ENCODE measurements around the gene AKR1C3. TPM values are rescaled to one million over a fixed set of nuclear protein-coding genes. Genes with fewer than 3 reads are reported as not detected.

The AKR1C3 gene
- total RNA-seq, 1 experiment from 2014 or later, result not detected

DNA sequence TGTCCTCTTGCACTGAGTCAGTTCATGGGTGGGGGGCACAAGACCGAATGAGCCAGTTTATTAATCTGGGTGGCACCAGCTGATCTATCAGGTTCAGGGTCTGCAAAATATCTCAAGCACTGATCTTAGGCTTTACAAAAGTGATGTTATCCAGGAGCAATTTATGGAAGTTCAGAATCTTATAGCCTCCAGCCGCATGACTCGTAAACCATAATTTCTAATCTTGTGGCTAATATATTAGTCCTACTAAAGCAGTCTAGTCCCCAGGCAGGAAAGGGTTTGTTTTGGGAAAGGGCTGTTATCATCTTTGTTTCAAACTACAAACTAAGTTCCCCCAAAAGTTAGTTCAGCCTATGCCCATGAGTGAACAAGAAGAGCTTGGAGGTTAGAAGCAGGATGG, 56.9 kb downstream of the AKR1C3 start:
- Histone ChIP-seq H3K4me3 (ENCODE audit: low read length) (no peak overlapping the region), H3K27me3 (ENCODE audit: low read length) (no peaks in the 10 kb centered on the region), H3K9me2 (replicated peaks; ENCODE audit: insufficient read depth, low read length) (no peaks in the 10 kb centered on the region), H4K20me1 (ENCODE audit: insufficient read depth, low read depth, low read length) (no peaks in the 10 kb centered on the region), H3K9ac (ENCODE audit: low read length) (no peak overlapping the region), H2AFZ (ENCODE audit: low read length) (no peak overlapping the region), H3K27ac (ENCODE audit: low read length) (no peak overlapping the region), H3K36me3 (ENCODE audit: insufficient read depth, low read length) (no peaks in the 10 kb centered on the region), H3K4me2 (ENCODE audit: low read depth, low read length, poor library complexity, severe bottlenecking) (no peak overlapping the region), H3K9me3 (ENCODE audit: low read length) (no peaks in the 10 kb centered on the region), H3K79me2 (ENCODE audit: low read length) (no peaks in the 10 kb centered on the region), H3K4me1 (ENCODE audit: low read length) (no peaks in the 10 kb centered on the region)
- no peak for DNase-seq

DNA sequence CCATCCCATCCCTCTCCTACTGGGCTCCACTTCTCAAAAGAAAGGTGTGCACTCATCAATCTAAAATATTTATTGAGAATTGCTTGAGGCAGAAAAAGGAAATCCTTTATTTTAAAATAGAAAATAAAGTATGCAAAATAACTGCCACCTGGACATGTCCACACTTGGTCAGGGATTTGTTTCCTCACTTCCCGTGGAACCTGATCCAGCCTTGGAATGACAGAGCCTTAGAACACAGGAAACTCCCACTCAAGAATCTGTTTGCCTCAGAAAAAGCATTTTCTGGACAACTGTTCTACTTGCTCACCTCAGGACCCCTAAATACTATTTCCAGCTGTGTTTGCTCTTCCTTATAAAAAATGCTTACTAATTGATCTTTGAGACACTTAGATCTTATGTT, 61.7 kb downstream of the AKR1C3 start:
- H2AFZ ChIP-seq (ENCODE audit: low read length), result no peak overlapping the region
- H3K4me1 ChIP-seq (ENCODE audit: low read length), result no peaks in the 10 kb centered on the region
- no peaks in the 10 kb centered on the region for H4K20me1 ChIP-seq (ENCODE audit: insufficient read depth, low read depth, low read length)
- no peaks in the 10 kb centered on the region for H3K9me2 ChIP-seq (replicated peaks; ENCODE audit: insufficient read depth, low read length)
- no peak overlapping the region for H3K4me2 ChIP-seq (ENCODE audit: low read depth, low read length, poor library complexity, severe bottlenecking)
- H3K9ac ChIP-seq (ENCODE audit: low read length), result no peak overlapping the region
- no peaks in the 10 kb centered on the region for H3K36me3 ChIP-seq (ENCODE audit: insufficient read depth, low read length)
- H3K27me3 ChIP-seq (ENCODE audit: low read length), result no peaks in the 10 kb centered on the region
- no peak for DNase-seq
- no peak overlapping the region for H3K4me3 ChIP-seq (ENCODE audit: low read length)
- H3K9me3 ChIP-seq (ENCODE audit: low read length), result no peaks in the 10 kb centered on the region
- H3K27ac ChIP-seq (ENCODE audit: low read length), result no peak overlapping the region
- no peaks in the 10 kb centered on the region for H3K79me2 ChIP-seq (ENCODE audit: low read length)

Small RNA genes lying within 50 kb of the gene (small RNA-seq; reads per million reads assigned to genes)
- gene RF00096, result 0.36 reads per million

Other genes with a start within 250 kb of the AKR1C3 start
- not detected in 2 replicates for gene AKR1C1, start 131.0 kb upstream of the AKR1C3 start, total RNA-seq (2014; rRNA removed; shearing (Covaris generic); ENCODE audit: low replicate concordance)
- not detected in 2 replicates for gene AKR1C2, start 90.6 kb upstream of the AKR1C3 start, total RNA-seq (2014; rRNA removed; shearing (Covaris generic); ENCODE audit: low replicate concordance)
- gene AKR1C8, start 90.7 kb downstream of the AKR1C3 start, total RNA-seq (2014; rRNA removed; shearing (Covaris generic); ENCODE audit: low replicate concordance), result not detected in 2 replicates
- not detected in 2 replicates for gene AKR1C4, start 102.4 kb downstream of the AKR1C3 start, total RNA-seq (2014; rRNA removed; shearing (Covaris generic); ENCODE audit: low replicate concordance)